Gastroesophageal sphincter (tissue), 3 donors: ENCODE measurements around the gene AGAP9.
"Not testable (repeated sequence)": the region's sequence is repeated elsewhere in the genome, so short reads cannot be mapped to it uniquely, and the experiment has no call there.

Experiments
- CTCF ChIP-seq, 4 experiments: fragments of 200-600 bp in 2 of 4; fragments of 450-650 bp in 2 of 4; sonication (generic) in 1 of 4; IDR thresholded peaks; one replicate each; pipeline ENCODE4 v1.5.1; 2017 to 2019; ENCODE audit warnings: antibody characterized with exemption in 4 of 4, mild to moderate bottlenecking in 2 of 4, moderate library complexity in 2 of 4
- EP300 ChIP-seq: sonication (generic); formaldehyde crosslinking; IDR thresholded peaks from one replicate; pipeline ENCODE4 v1.6.1; 2017; ENCODE audit warnings: antibody characterized with exemption, mild to moderate bottlenecking
- POLR2A ChIP-seq, 2 donors: fragments of 450-650 bp; IDR thresholded peaks; one replicate each; pipeline ENCODE4 v1.6.1; 2017; ENCODE audit warnings: antibody characterized with exemption in 2 of 2, mild to moderate bottlenecking in 2 of 2, moderate library complexity in 1 of 2
- POLR2AphosphoS5 ChIP-seq: sonication (generic); formaldehyde crosslinking; IDR thresholded peaks from one replicate; pipeline ENCODE4 v1.6.1; 2017; ENCODE audit warnings: antibody characterized with exemption

GRCh38 chr10:47502313-47502712 lies 21.1 kb downstream of the AGAP9 start:
- TF ChIP-seq CTCF (IDR thresholded peaks at IDR 0.05); POLR2A (IDR thresholded peaks at IDR 0.05); EP300; POLR2AphosphoS5: not testable (repeated sequence)
